Keratinocyte (primary cell): Measurements from ENCODE around the gene NDUFS6. TPM values are rescaled to one million over a fixed set of nuclear protein-coding genes. Genes with fewer than 3 reads are reported as not detected.
A peak's percentile ranks its signal among the peaks of the same experiment; 100 is the strongest.

ENCODE experiments used
- DNase-seq: peaks from one replicate; pipeline ENCODE4 v3.0.0-alpha.2; 2011; ENCODE audit warnings: low read depth, missing footprints, low spot score
- FAIRE-seq: peaks from 2 replicates; lab custom pipeline; 2011; peaks lifted over from hg19 to GRCh38; lab: Jason Lieb, UNC
- H2AFZ ChIP-seq: 2 replicates; pipeline ENCODE4 v1.6.0; 2012; ENCODE audit warnings: low read length, control low read depth, inconsistent platforms; ENCODE audit not compliant: control insufficient read depth
- H3K27ac ChIP-seq: 2 replicates; pipeline ENCODE4 v1.5.1; 2011; ENCODE audit warnings: low read length; ENCODE audit not compliant: control insufficient read depth, insufficient read depth
- H3K27me3 ChIP-seq: 3 replicates; pipeline ENCODE4 v1.6.0; 2011; ENCODE audit warnings: low read length; ENCODE audit not compliant: control insufficient read depth, insufficient read depth; ENCODE audit errors: extremely low read depth
- H3K36me3 ChIP-seq, 2 experiments: 2 replicates in 1 of 2; 3 replicates in 1 of 2; pipeline ENCODE4 v1.5.1; 2011; ENCODE audit warnings: low read length in 2 of 2, mild to moderate bottlenecking in 1 of 2; ENCODE audit not compliant: control insufficient read depth in 2 of 2, insufficient read depth in 2 of 2; ENCODE audit errors: extremely low read depth in 1 of 2
- H3K4me1 ChIP-seq: 3 replicates; pipeline ENCODE4 v1.5.1; 2011; ENCODE audit warnings: low read length; ENCODE audit not compliant: control insufficient read depth, insufficient read depth; ENCODE audit errors: extremely low read depth
- H3K4me2 ChIP-seq: 3 replicates; pipeline ENCODE4 v1.6.0; 2011; ENCODE audit warnings: low read depth, low read length; ENCODE audit not compliant: control insufficient read depth, insufficient read depth; ENCODE audit errors: extremely low read depth
- H3K4me3 ChIP-seq, 3 experiments: fragments of 200-600 bp in 1 of 3; sonication (generic) in 1 of 3; 2 replicates in 2 of 3; 3 replicates in 1 of 3; pipeline ENCODE4 v1.5.1; 2011 to 2016; ENCODE audit warnings: low read length in 3 of 3, mild to moderate bottlenecking in 3 of 3, control low read depth in 2 of 3, inconsistent platforms in 1 of 3, low read depth in 1 of 3, mixed read lengths in 1 of 3, mixed run types in 1 of 3, moderate library complexity in 1 of 3; ENCODE audit not compliant: control insufficient read depth in 2 of 3, insufficient read depth in 2 of 3; ENCODE audit errors: extremely low read depth in 1 of 3
- H3K79me2 ChIP-seq: 2 replicates; pipeline ENCODE4 v1.6.0; 2012; ENCODE audit warnings: low read length; ENCODE audit not compliant: control insufficient read depth, insufficient read depth
- H3K9ac ChIP-seq: 3 replicates; pipeline ENCODE4 v1.6.0; 2011; ENCODE audit warnings: low read length; ENCODE audit not compliant: control insufficient read depth, insufficient read depth; ENCODE audit errors: extremely low read depth
- H3K9me1 ChIP-seq: 3 replicates; pipeline ENCODE4 v1.6.0; 2011; ENCODE audit warnings: low read length; ENCODE audit not compliant: control insufficient read depth, insufficient read depth; ENCODE audit errors: extremely low read depth
- H3K9me3 ChIP-seq: 2 replicates; pipeline ENCODE4 v1.5.1; 2012; ENCODE audit warnings: low read depth, low read length; ENCODE audit not compliant: control insufficient read depth
- H4K20me1 ChIP-seq: 3 replicates; pipeline ENCODE4 v1.6.0; 2011; ENCODE audit warnings: low read length; ENCODE audit not compliant: control insufficient read depth, insufficient read depth; ENCODE audit errors: extremely low read depth
- CTCF ChIP-seq, 3 experiments: IDR thresholded peaks in 1 of 3; conservative IDR thresholded peaks in 1 of 3; optimal IDR thresholded peaks in 1 of 3; 2 replicates in 2 of 3; 3 replicates in 1 of 3; pipeline versions ENCODE3 to v1.5.1; 2011; ENCODE audit warnings: low read length in 3 of 3, mild to moderate bottlenecking in 3 of 3, moderate library complexity in 2 of 3, control low read depth in 1 of 3, inconsistent platforms in 1 of 3; ENCODE audit not compliant: insufficient read depth in 2 of 3; ENCODE audit errors: extremely low read depth in 1 of 3
- EZH2 ChIP-seq: IDR thresholded peaks from one replicate; pipeline ENCODE4 v1.6.1; 2012; ENCODE audit warnings: inconsistent platforms, mild to moderate bottlenecking, low read length, moderate library complexity
- dilution Hi-C: fragments of 300-500 bp; cut with MboI; formaldehyde crosslinking; loops from one replicate; pipeline ENCODE4 v1.7.0; 2020; ENCODE audit warnings: low sequenced_read_pairs; ENCODE audit not compliant: extremely low pct_ligation_motif_present
- polyA plus RNA-seq, 5 experiments: library from polyadenylated mRNA; depleted of rRNA in 3 of 5; stranded (reverse) in 3 of 5; stranded (forward) in 1 of 5; unstranded in 1 of 5; fragments of >200 nt; gene quantifications; 1 replicate in 1 of 5; 2 replicates in 3 of 5; 3 replicates in 1 of 5; pipeline versions ENCODE4 v1.2.1 to v1.2.3, GENCODE V29; 2011 to 2012; ENCODE audit warnings: missing spikeins in 2 of 5, low read depth in 1 of 5, low replicate concordance in 1 of 5

The NDUFS6 gene
- polyA plus RNA-seq, 1 donor (not counting 4 experiments of a cell fraction or from before 2014, with no cell fraction given): 66.3 TPM

- Histone ChIP-seq H3K4me3 (no peak overlapping the region), H3K9me1 (no peaks in the 10 kb centered on the region), H3K27ac (no peak overlapping the region), H4K20me1 (no peaks in the 10 kb centered on the region), H3K4me2 (no peak overlapping the region), H3K9ac (no peak overlapping the region), H3K27me3 (no peaks in the 10 kb centered on the region), H3K79me2 (peaks cover 17% of the 10 kb centered on the region), H3K4me1 (peaks cover 27% of the 10 kb centered on the region), H3K36me3 (peaks cover 12 to 15% of the 10 kb centered on the region in 2 experiments), H2AFZ (no peak overlapping the region), H3K9me3 (no peaks in the 10 kb centered on the region)
- dilution Hi-C loops: no loop called here
- FAIRE-seq (peak; percentile 66), DNase-seq (no peak)
- TF ChIP-seq EZH2 (no peak), CTCF (optimal IDR thresholded peaks at IDR 0.05 in 1 of 3, IDR thresholded peaks at IDR 0.05 in 1 of 3, conservative IDR thresholded peaks at IDR 0.05 in 1 of 3; ENCODE audit: extremely low read depth in 1 of 3, insufficient read depth in 2 of 3, low read length in 3 of 3) (no peak)
Observed at GRCh38 chr5:1792842-1793266, 8.4 kb upstream of the NDUFS6 start.

- peaks cover 22% of the 10 kb centered on the region for H3K79me2 ChIP-seq
- H4K20me1 ChIP-seq: no peaks in the 10 kb centered on the region
- no peaks in the 10 kb centered on the region for H3K9me1 ChIP-seq
- dilution Hi-C loops: no loop called here
- H3K9ac ChIP-seq: no peak overlapping the region
- H3K4me3 ChIP-seq: no peak overlapping the region
- H3K36me3 ChIP-seq: peaks cover 16 to 19% of the 10 kb centered on the region in 2 experiments
- FAIRE-seq (no peak), DNase-seq (no peak)
- TF ChIP-seq CTCF (optimal IDR thresholded peaks at IDR 0.05 in 1 of 3, IDR thresholded peaks at IDR 0.05 in 1 of 3, conservative IDR thresholded peaks at IDR 0.05 in 1 of 3; ENCODE audit: extremely low read depth in 1 of 3, insufficient read depth in 2 of 3, low read length in 3 of 3) (no peak), EZH2 (no peak)
- no peak overlapping the region for H3K27ac ChIP-seq
- no peak overlapping the region for H3K4me2 ChIP-seq
- H3K27me3 ChIP-seq: no peaks in the 10 kb centered on the region
- H3K4me1 ChIP-seq: peaks cover 27% of the 10 kb centered on the region
- no peak overlapping the region for H2AFZ ChIP-seq
- no peaks in the 10 kb centered on the region for H3K9me3 ChIP-seq
Observed at GRCh38 chr5:1793301-1793740, 7.9 kb upstream of the NDUFS6 start.
